GM12892 (cell line): ENCODE data around the gene TBC1D3L.
"Not testable (repeated sequence)": the region's sequence is repeated elsewhere in the genome, so short reads cannot be mapped to it uniquely, and the experiment has no call there.

Experiments
- POLR2A ChIP-seq: IDR thresholded peaks from 2 replicates; pipeline ENCODE4 v1.6.1; 2011; ENCODE audit warnings: low read depth, low read length, control low read depth
- POLR2AphosphoS5 ChIP-seq: IDR thresholded peaks from 2 replicates; pipeline ENCODE4 v1.6.1; 2011; ENCODE audit warnings: low read depth, low read length, control low read depth
- TAF1 ChIP-seq: IDR thresholded peaks from 2 replicates; pipeline ENCODE4 v1.6.1; 2011; ENCODE audit warnings: low read depth, mild to moderate bottlenecking, control low read depth, low read length, borderline replicate concordance

DNA sequence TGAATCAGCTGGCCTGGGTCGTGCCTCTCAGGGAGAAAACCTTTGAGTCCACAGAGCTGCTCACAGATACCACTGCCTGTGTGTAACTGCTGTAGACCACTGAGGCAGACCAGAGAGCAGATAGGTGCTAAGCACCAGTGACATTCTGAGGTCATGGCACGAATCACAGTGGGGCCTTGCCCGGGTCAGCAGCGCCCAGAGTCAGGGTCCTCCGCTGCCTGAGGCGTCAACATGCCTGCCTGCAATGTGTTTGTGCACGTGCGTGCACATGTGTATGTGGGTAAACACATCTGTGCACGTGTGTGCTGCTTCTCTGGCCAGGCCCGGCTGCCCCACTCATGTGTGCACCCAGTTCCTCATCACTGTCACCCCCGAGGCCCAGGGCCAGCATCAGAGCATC, at the start of gene TBC1D3L:
- not testable (repeated sequence) for TF ChIP-seq POLR2A, TAF1, POLR2AphosphoS5
